GM19193 (cell line): ENCODE measurements around the gene LY6G5B.

Source experiments
- POLR2A ChIP-seq: IDR thresholded peaks from 4 replicates; pipeline ENCODE4 v1.6.1; 2011; ENCODE audit not compliant: insufficient read depth, insufficient read length; ENCODE audit errors: extremely low read depth

LY6G5B gene

DNA sequence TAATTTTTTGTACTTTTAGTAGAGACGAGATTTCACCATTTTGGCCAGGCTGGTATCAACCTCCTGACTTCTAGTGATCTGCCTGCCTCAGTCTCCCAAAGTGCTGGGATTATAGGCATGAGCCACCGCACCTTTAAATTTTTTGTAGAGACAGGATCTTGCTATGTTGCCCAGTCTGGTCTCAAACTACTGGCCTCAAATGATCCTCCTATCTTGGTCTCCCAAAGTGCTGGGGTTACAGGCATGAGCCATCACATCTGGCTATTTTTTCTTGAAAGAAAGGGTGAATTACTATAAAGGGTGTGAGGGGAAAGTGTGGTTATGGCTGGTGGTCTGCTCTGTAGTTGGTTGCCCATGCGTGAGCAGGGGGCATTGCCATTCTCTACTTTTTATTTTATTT is 38.4 kb downstream of the LY6G5B start:
- no peak for TF ChIP-seq POLR2A

DNA sequence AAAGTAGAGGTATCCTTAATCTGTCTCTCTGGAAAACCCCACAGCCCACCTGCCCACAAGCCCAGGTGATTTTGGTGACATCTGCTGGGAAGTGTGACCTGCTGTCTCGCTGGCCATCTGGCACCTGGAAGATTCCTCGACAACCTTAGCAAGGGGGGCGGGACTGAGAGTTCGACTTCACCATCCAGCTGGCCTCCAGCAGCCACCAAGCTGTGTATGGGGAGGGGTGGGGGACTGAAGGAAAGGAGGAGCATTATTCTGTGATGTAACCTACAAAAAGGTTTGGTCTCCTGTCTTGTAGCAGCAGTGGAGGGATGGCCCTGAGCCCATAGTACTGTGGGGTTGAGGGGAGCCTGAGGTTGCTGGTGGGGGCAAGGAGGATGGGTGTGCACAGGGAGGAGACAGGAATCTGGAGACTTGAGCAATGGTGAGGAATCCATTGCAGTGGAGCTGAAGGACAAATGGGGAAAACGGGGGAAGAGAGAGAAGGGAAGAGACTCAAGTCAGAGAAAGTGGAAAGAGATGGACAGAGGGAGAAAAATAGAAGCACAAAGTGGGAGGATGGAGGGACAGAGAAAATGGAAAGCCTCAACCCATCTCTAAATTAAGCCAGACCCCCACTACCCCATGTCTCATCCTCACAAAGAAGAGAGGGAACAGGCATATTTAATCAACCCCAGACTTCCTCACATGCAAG is 40.9 kb downstream of the LY6G5B start:
- TF ChIP-seq POLR2A, result no peak

DNA sequence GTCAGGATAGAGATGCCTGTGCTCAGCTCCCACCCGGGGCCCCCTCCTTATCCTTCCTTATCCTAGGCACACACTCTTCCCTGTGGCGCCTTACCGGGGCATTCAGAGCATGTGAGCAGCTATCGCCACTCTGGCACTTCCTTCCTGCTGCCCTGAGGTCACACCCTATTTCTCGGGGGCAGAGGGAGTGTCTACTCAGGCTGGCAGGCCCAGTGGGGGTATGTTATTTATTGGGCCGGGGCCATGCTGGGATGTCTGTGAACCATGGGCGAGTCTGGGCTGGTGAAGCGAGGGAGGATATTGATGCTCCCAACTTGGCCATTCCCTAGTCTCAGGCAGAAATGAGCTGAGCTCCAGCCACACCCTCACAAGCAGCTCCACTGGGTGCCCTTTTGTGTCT is 41.5 kb downstream of the LY6G5B start:
- no peak for TF ChIP-seq POLR2A

DNA sequence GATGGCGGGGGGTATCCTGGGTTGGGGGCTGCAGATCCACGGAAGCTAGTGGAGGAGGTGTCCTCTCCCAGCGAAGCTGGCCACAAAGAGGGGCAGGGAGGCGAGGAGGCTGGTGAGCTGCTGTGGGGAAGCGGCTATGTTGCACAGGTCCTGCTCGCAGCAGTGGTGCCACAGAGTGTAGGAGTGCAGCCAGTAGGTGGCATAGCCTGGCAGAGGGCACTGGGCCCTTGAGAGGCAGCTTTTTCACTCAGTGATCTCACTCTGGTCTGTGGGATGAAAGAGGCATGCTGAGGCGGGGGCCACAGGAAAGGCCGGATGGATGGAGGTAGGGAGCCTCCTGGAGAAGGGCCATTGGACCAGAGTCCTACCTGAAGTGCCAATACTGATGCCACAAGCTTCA is 42.5 kb downstream of the LY6G5B start:
- TF ChIP-seq POLR2A, result no peak

DNA sequence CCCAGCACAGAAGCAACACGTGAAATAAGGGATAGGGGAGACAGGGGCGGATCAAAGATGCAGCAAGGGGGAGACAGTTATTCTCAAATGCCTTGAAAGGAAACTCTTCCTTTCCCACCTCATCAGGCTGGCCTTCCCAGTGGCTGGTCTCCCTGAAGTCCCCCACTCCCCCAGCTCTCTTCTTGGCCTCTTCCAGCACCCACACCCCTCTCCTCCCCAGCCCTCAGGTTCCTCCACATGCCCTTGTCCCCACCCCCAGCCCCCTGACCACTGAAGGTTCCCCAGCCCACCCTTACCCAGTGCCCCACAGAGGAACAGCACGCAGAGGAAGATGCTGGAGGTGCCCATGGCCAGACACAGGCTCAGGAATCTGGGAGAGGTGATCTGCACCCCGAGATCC is 43.7 kb downstream of the LY6G5B start:
- no peak for TF ChIP-seq POLR2A

- TF ChIP-seq POLR2A, result no peak
Measured at GRCh38 chr6:31713991-31714684, 44.4 kb downstream of the LY6G5B start.

GRCh38 chr6:31715022-31715958 is 45.5 kb downstream of the LY6G5B start, which contains the start of gene LY6G6D:
TSS of gene LY6G6D (plus strand) at chr6:31715348. CDS start at chr6:31715356, 8 bp downstream.
- no peak for TF ChIP-seq POLR2A

GRCh38 chr6:31717499-31718222 is 47.9 kb downstream of the LY6G5B start:
- no peak for TF ChIP-seq POLR2A

DNA sequence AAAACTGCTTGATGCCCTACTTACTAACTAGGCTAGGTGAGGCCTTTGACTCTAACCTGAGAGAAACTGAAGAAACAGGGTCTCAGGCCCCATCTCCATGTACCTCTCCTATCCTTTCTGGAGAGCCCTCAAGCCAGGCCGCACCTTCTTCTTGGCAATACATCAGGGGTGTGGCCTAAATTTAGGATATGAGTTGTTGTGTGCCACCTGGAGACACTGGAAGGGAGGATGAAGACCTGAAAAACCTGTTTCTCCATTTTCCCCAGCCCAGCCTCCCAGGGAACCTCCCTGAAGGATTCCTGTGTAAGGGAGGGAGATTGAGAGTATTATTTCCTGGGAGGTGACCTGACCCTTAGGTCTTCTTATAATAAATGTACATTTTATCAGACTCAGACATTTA is 48.5 kb downstream of the LY6G5B start:
- no peak for TF ChIP-seq POLR2A

GRCh38 chr6:31719001-31719400 is 49.2 kb downstream of the LY6G5B start:
- TF ChIP-seq POLR2A, result no peak

- TF ChIP-seq POLR2A, result no peak
Measured at GRCh38 chr6:31720196-31720770, 50.5 kb downstream of the LY6G5B start.

GRCh38 chr6:31721351-31722020 is 51.7 kb downstream of the LY6G5B start, which contains the start of gene LY6G6C:
TSS of gene LY6G6C (minus strand) at chr6:31721746. CDS start at chr6:31721679, 67 bp downstream.
- no peak for TF ChIP-seq POLR2A

DNA sequence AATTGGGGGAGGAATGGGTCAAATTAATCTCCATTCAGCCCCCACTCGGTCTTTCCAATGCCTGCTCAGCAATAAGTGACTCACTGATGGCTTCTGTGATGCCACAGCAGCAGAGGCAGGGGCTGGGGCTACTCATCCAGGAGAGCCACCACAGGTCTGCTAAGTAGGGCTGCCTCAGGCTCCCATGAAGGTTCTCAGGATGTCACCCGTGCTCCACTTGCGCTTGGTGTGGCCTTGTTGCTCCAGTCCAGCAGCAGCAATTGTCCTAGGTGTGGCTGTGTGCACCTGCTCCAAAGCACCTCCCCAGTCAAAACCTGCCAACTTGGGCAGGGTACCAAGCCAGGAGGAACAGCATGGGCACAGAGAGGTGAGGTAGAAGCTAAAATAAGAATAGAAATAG is 52.4 kb downstream of the LY6G5B start:
- no peak for TF ChIP-seq POLR2A
